IMR-90 (cell line): Measurements from ENCODE around the gene TAGLN3. TPM values are rescaled to one million over a fixed set of nuclear protein-coding genes. Genes with fewer than 3 reads are reported as not detected.

Experiments
- ATAC-seq: fragments of 200-7000 bp; cut with Tn5 transposase; 2 replicates; pipeline ENCODE4 v1.9.1; 2020; ENCODE audit warnings: low read depth, mild to moderate bottlenecking, moderate library complexity
- BruUV-seq: library from RNA; stranded (reverse); fragments of 400-500 nt; replicated peaks from 2 replicates; lab custom pipeline; 2021; lab: Mats Ljungman, UMichigan
- CTCF ChIA-PET: fragments of 300-600 bp; formaldehyde crosslinking; extraction: SDS; loops from one replicate; lab custom pipeline; 2021; ENCODE audit warnings: antibody characterized with exemption; lab: Yijun Ruan, JAX
- POLR2A ChIA-PET: fragments of 300-600 bp; sonication (Branson Sonifier 250); formaldehyde crosslinking; loops from one replicate; lab custom pipeline; 2022; ENCODE audit warnings: antibody characterized with exemption; ENCODE audit not compliant: unreplicated experiment; lab: Charles Lee
- DNase-seq: peaks from one replicate; pipeline ENCODE4 v3.0.0; 2013
- H2AFZ ChIP-seq: replicated peaks from 2 replicates; pipeline ENCODE3; 2013; ENCODE audit warnings: low read length, mild to moderate bottlenecking; ENCODE audit not compliant: poor library complexity
- H2AK5ac ChIP-seq: 2 replicates; pipeline ENCODE4 v1.6.1; 2013; ENCODE audit warnings: low read depth, low read length, inconsistent platforms
- H2AK9ac ChIP-seq: replicated peaks from 2 replicates; pipeline ENCODE3; 2013; ENCODE audit warnings: mild to moderate bottlenecking, low read depth, low read length, moderate library complexity; ENCODE audit not compliant: poor library complexity
- H2BK120ac ChIP-seq: 2 replicates; pipeline ENCODE4 v1.6.1; 2013; ENCODE audit warnings: low read depth, low read length, inconsistent platforms
- H2BK15ac ChIP-seq: 3 replicates; pipeline ENCODE4 v1.6.1; 2013; ENCODE audit warnings: low read depth, low read length, inconsistent platforms
- H2BK20ac ChIP-seq: 2 replicates; pipeline ENCODE4 v1.6.1; 2013; ENCODE audit warnings: low read depth, mild to moderate bottlenecking, inconsistent platforms, low read length, moderate library complexity
- H2BK5ac ChIP-seq: 2 replicates; pipeline ENCODE4 v1.6.1; 2013; ENCODE audit warnings: mild to moderate bottlenecking, low read depth, low read length, inconsistent platforms; ENCODE audit not compliant: poor library complexity, severe bottlenecking
- H3K14ac ChIP-seq: replicated peaks from 2 replicates; pipeline ENCODE4 v1.6.1; 2013; ENCODE audit warnings: low read depth, low read length, inconsistent platforms
- H3K18ac ChIP-seq: 2 replicates; pipeline ENCODE4 v1.6.1; 2013; ENCODE audit warnings: low read depth, low read length, control low read depth
- H3K23ac ChIP-seq: 2 replicates; pipeline ENCODE4 v1.6.1; 2013; ENCODE audit warnings: low read depth, low read length, inconsistent platforms
- H3K27ac ChIP-seq: 2 replicates; pipeline ENCODE4 v1.5.1; 2013; ENCODE audit warnings: mild to moderate bottlenecking, control low read depth, low read length; ENCODE audit not compliant: insufficient read depth
- H3K27me3 ChIP-seq: 2 replicates; pipeline ENCODE4 v1.6.1; 2013; ENCODE audit warnings: low read length; ENCODE audit not compliant: control insufficient read depth, insufficient read depth
- H3K36me3 ChIP-seq: 2 replicates; pipeline ENCODE4 v1.6.1; 2013; ENCODE audit warnings: low read length, mixed read lengths; ENCODE audit not compliant: control insufficient read depth, insufficient read depth
- H3K4ac ChIP-seq: 2 replicates; pipeline ENCODE4 v1.6.1; 2013; ENCODE audit warnings: low read depth, low read length, inconsistent platforms
- H3K4me1 ChIP-seq: 2 replicates; pipeline ENCODE4 v1.6.1; 2013; ENCODE audit warnings: low read length, mixed read lengths; ENCODE audit not compliant: control insufficient read depth, insufficient read depth
- H3K4me2 ChIP-seq: 2 replicates; pipeline ENCODE4 v1.6.1; 2013; ENCODE audit warnings: low read depth, mild to moderate bottlenecking, control low read depth, low read length, moderate library complexity
- H3K4me3 ChIP-seq: 2 replicates; pipeline ENCODE4 v1.5.1; 2013; ENCODE audit warnings: low read depth, mild to moderate bottlenecking, control low read depth, low read length, moderate library complexity; ENCODE audit not compliant: insufficient read depth
- H3K56ac ChIP-seq: 2 replicates; pipeline ENCODE4 v1.6.1; 2013; ENCODE audit warnings: low read length, inconsistent platforms; ENCODE audit not compliant: insufficient read depth; ENCODE audit errors: extremely low read depth
- H3K79me1 ChIP-seq, 2 experiments: 2 replicates each; pipeline ENCODE4 v1.6.1; 2013; ENCODE audit warnings: low read length in 2 of 2, inconsistent platforms in 1 of 2, low read depth in 1 of 2
- H3K9ac ChIP-seq: 2 replicates; pipeline ENCODE4 v1.6.1; 2013; ENCODE audit warnings: low read depth, low read length, control low read depth
- H3K9me1 ChIP-seq: 2 replicates; pipeline ENCODE4 v1.6.1; 2013; ENCODE audit warnings: low read length, inconsistent platforms; ENCODE audit not compliant: insufficient read depth
- H3K9me3 ChIP-seq: 2 replicates; pipeline ENCODE4 v1.6.1; 2013; ENCODE audit warnings: low read length; ENCODE audit not compliant: control insufficient read depth, insufficient read depth
- H4K20me1 ChIP-seq: 2 replicates; pipeline ENCODE4 v1.6.1; 2013; ENCODE audit warnings: low read length, inconsistent platforms; ENCODE audit not compliant: insufficient read depth
- H4K5ac ChIP-seq: 2 replicates; pipeline ENCODE4 v1.6.1; 2013; ENCODE audit warnings: mild to moderate bottlenecking, low read depth, low read length, control low read depth
- H4K8ac ChIP-seq, 2 experiments: 2 replicates each; pipeline ENCODE4 v1.6.1; 2013; ENCODE audit warnings: low read depth in 2 of 2, low read length in 2 of 2, control low read depth in 1 of 2, inconsistent platforms in 1 of 2
- H4K91ac ChIP-seq: 2 replicates; pipeline ENCODE4 v1.6.1; 2013; ENCODE audit warnings: low read depth, low read length, inconsistent platforms; ENCODE audit not compliant: insufficient read depth
- MAFK ChIP-seq: IDR thresholded peaks from 2 replicates; pipeline ENCODE4 v1.6.1; 2012; ENCODE audit warnings: low read depth, low read length, improper control_type of control experiment
- RAD21 ChIP-seq: IDR thresholded peaks from 2 replicates; pipeline ENCODE4 v1.6.1; 2012; ENCODE audit warnings: low read length, improper control_type of control experiment
- SMC3 ChIP-seq: fragments of 150-350 bp; IDR thresholded peaks from 2 replicates; pipeline ENCODE4 v1.6.1; 2016; ENCODE audit warnings: low read depth, mild to moderate bottlenecking, antibody characterized with exemption, low read length, moderate library complexity
- WGBS, 2 experiments: methylation state at CpG; one replicate each; pipeline versions ENCODE4 v1.1.5 to v1.1.7; 2013; ENCODE audit warnings: missing lambda C conversion rate in 2 of 2; ENCODE audit not compliant: insufficient read length in 1 of 2; ENCODE audit errors: extremely low coverage in 2 of 2; 5-methylcytosine and 5-hydroxymethylcytosine counted together
- dilution Hi-C: fragments of 300-500 bp; cut with HindIII; formaldehyde crosslinking; loops from one replicate; pipeline ENCODE4 v1.14.3; 2018; ENCODE audit warnings: low sequenced_read_pairs; ENCODE audit not compliant: unreplicated experiment
- in situ Hi-C: fragments of 300-500 bp; cut with MboI; formaldehyde crosslinking; loops from 3 replicates; pipeline ENCODE4 v1.14.3; 2019; ENCODE audit warnings: low sequenced_read_pairs, inconsistent platforms, mixed read lengths
- intact Hi-C: fragments of 100-400 bp; cut with micrococcal nuclease; formaldehyde crosslinking; loops from 2 replicates; pipeline ENCODE4 v1.10.0; 2022
- polyA plus RNA-seq, 3 experiments: library from polyadenylated mRNA; depleted of rRNA; stranded (reverse); fragments of >200 nt; gene quantifications; 2 replicates each; pipeline ENCODE4 v1.2.3, GENCODE V29; 2012; ENCODE audit warnings: low replicate concordance in 1 of 3
- total RNA-seq: library from RNA; depleted of rRNA; stranded (reverse); fragments of >200 nt; gene quantifications from 2 replicates; pipeline ENCODE4 v1.2.3, GENCODE V29; 2012
- TF ChIP-seq, protein P1 (sequence below): conservative IDR thresholded peaks from 2 replicates; pipeline ENCODE4 v1.5.1; 2012; ENCODE audit warnings: mild to moderate bottlenecking, low read depth, low read length, improper control_type of control experiment

TAGLN3 gene
- total and polyA plus RNA-seq, 2 of the 4 experiments (the other 2 are of a cell fraction) = 3.2 to 7.7 TPM

DNA sequence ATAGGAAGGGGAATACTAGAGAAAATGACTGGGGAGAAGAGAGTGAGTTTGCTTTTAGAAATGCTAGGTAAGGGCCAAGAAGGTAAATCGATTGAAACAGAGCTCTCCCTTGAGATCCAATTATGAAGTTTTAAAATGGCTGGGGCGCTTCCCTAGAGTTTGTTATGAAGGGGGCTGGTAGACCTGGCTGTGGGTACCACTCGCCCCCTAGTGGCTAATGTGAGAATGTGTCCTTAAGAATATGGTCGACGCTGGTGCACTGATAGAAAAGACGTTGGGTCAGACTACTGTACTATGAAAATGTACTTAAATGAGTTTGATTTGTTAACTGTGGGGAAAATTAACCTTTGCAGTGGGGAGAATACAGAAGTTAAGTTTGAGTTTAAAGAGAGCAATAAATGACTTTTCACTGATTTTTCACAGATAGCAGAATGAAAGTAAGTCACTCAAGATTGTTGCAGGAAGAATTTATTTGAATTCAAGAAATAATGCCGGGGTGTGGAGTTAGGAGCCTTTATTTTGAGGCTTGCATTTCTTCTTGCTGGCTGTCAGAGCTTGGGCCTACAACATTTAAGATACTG lies 45.0 kb downstream of the TAGLN3 start:
- in situ Hi-C loops = no loop called here
- no TSS peak for BruUV-seq
- ATAC-seq (peak; percentile 99), DNase-seq (peak; percentile 79)
- H2AK9ac ChIP-seq = no peak overlapping the region
- H4K91ac ChIP-seq = no peak overlapping the region
- H3K4me2 ChIP-seq = peak overlapping the region; percentile 80
- H2BK20ac ChIP-seq = no peak overlapping the region
- H4K8ac ChIP-seq = peak overlapping the region in 1 of 2 experiments; percentile 79; a peak in 2 of 4 replicates
- peak; percentile 63 for TF ChIP-seq SMC3
- TF ChIP-seq, protein P1, sequence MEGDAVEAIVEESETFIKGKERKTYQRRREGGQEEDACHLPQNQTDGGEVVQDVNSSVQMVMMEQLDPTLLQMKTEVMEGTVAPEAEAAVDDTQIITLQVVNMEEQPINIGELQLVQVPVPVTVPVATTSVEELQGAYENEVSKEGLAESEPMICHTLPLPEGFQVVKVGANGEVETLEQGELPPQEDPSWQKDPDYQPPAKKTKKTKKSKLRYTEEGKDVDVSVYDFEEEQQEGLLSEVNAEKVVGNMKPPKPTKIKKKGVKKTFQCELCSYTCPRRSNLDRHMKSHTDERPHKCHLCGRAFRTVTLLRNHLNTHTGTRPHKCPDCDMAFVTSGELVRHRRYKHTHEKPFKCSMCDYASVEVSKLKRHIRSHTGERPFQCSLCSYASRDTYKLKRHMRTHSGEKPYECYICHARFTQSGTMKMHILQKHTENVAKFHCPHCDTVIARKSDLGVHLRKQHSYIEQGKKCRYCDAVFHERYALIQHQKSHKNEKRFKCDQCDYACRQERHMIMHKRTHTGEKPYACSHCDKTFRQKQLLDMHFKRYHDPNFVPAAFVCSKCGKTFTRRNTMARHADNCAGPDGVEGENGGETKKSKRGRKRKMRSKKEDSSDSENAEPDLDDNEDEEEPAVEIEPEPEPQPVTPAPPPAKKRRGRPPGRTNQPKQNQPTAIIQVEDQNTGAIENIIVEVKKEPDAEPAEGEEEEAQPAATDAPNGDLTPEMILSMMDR = peak; percentile 90
- TF ChIP-seq MAFK = no peak
- peak; percentile 79 for TF ChIP-seq RAD21
- no peak overlapping the region for H2AK5ac ChIP-seq
- H2AFZ ChIP-seq = no peak overlapping the region
- ChIA-PET CTCF (interaction anchor here (0.6 to 1.2 kb wide), 14 partner anchors 9 to 326 kb away, joined by 3 to 12 read pairs (median 3); partner anchors contain the start of gene TMPRSS7), POLR2A (interaction anchor here (0.6 kb wide), 1 partner anchor 44 kb away, joined by 3 read pairs; no protein-coding TSS in a partner anchor)
- intact Hi-C loops = loop anchor here (1.0 to 5.0 kb wide), 2 partner anchors 54 to 326 kb away; no protein-coding TSS in a partner anchor
- H3K56ac ChIP-seq = no peak overlapping the region
- H3K18ac ChIP-seq = no peak overlapping the region
- H3K9me3 ChIP-seq = no peaks in the 10 kb centered on the region
- H2BK120ac ChIP-seq = no peak overlapping the region
- 0% methylated on average over 4 of the region's 7 CpGs; no CpG with 5 or more reads in 1 of the 2 experiments for WGBS, 2 experiments
- H3K14ac ChIP-seq = no peak overlapping the region
- H3K9ac ChIP-seq = no peak overlapping the region
- H3K9me1 ChIP-seq = no peaks in the 10 kb centered on the region
- no peak overlapping the region for H2BK15ac ChIP-seq
- no peak overlapping the region for H3K27ac ChIP-seq
- no peaks in the 10 kb centered on the region for H4K20me1 ChIP-seq
- H3K4me3 ChIP-seq = peak overlapping the region; percentile 14; the same call in 1 of the 2 replicates
- H3K4me1 ChIP-seq = peaks cover 1% of the 10 kb centered on the region; the same call in 1 of the 2 replicates
- no peak overlapping the region for H4K5ac ChIP-seq
- no peak overlapping the region for H3K4ac ChIP-seq
- H3K79me1 ChIP-seq = no peaks in the 10 kb centered on the region
- H3K27me3 ChIP-seq = no peaks in the 10 kb centered on the region
- dilution Hi-C loops = no loop called here
- no peak overlapping the region for H3K23ac ChIP-seq
- no peak overlapping the region for H2BK5ac ChIP-seq
- H3K36me3 ChIP-seq = no peaks in the 10 kb centered on the region
